Measurements from ENCODE around the gene RALGAPA2.

Gene RALGAPA2

DNA sequence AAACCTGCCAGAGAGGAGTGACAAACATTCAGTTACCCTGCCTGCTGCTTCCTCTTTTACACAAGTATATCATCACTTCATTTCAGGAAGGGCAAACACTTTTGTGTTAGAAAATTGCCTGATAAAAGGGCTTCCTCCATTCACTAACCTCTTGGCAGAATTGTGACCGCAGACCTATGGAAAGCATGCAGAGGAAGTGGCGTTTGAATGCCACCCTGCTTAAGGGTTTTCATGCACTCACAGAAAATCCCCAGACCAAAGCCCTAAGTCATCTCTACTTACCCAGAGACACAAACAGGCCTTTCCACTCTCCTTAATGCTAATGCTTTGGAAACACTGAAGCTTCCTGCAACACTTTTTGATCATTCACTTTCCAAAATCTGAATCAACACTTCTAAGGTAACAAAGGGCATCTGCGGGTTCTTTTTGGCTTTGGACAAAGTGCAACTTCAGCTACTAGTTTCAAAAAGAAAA is 22.1 kb upstream of the RALGAPA2 start:
- TF ChIP-seq, protein P1, sequence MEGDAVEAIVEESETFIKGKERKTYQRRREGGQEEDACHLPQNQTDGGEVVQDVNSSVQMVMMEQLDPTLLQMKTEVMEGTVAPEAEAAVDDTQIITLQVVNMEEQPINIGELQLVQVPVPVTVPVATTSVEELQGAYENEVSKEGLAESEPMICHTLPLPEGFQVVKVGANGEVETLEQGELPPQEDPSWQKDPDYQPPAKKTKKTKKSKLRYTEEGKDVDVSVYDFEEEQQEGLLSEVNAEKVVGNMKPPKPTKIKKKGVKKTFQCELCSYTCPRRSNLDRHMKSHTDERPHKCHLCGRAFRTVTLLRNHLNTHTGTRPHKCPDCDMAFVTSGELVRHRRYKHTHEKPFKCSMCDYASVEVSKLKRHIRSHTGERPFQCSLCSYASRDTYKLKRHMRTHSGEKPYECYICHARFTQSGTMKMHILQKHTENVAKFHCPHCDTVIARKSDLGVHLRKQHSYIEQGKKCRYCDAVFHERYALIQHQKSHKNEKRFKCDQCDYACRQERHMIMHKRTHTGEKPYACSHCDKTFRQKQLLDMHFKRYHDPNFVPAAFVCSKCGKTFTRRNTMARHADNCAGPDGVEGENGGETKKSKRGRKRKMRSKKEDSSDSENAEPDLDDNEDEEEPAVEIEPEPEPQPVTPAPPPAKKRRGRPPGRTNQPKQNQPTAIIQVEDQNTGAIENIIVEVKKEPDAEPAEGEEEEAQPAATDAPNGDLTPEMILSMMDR (IDR thresholded peaks at IDR 0.05) = no peak
- no peak for TF ChIP-seq ZFX (IDR thresholded peaks at IDR 0.05; ENCODE audit: borderline replicate concordance)
- no peak overlapping the region for H3K27ac ChIP-seq

DNA sequence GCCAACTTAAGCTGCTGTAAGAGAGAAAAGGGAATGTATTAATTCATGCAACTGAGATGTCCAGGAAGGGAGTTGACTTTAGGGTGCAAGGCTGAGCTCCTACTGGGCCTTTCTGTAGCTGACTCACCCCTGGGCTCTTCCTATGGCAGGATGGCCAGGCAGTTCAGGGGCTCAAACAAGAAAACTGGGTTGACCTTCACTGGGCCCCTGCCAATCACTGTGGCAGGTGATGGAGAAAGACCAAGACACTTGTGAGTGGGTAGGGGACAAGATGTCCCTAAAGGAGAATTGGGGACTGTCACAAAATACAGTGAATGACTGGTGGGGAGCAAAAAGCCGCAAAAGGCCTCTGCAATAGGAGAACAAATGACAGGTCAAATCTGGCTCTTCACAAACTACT is 21.5 kb upstream of the RALGAPA2 start:
- TF ChIP-seq, protein P1 (IDR thresholded peaks at IDR 0.05) = no peak
- TF ChIP-seq ZFX (IDR thresholded peaks at IDR 0.05; ENCODE audit: borderline replicate concordance) = no peak
- no peak overlapping the region for H3K27ac ChIP-seq

DNA sequence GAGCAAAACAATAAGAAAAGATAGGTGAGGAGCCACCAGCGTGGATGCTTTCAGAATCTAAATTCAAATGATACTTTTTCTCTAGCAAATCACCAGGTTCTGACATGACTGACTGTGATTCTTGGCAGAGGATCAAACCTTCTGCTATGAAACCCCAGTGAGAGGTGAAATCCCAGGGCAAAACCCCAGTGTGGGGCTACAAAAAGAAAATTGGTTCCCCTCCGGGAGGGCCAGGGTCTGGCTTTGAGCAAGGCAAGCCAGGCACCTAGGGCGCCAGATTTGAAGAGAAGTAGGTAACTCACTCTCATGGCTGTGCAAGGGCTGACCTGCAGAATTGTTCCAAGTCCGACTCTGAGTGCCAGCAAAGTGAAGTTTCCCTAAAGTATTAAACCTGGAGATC is 20.2 kb upstream of the RALGAPA2 start:
- H3K27ac ChIP-seq = no peak overlapping the region

DNA sequence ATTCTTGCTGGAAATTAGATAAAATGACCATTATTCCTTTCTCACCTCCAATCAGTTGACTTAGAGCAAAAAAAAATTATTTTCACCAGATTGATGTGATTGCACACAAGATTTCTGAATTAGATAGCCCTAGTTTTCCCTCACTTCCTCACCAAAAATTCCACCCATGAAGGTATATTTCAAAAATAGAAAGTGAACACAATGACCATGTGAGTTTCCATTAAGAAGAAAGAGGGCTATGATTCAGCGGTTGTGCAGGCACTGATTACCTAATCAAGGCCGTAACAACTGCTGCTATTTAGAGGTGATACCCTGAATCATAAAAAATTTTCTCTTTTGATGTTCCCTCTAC is 19.5 kb upstream of the RALGAPA2 start:
- TF ChIP-seq ZFX (IDR thresholded peaks at IDR 0.05; ENCODE audit: borderline replicate concordance) = no peak
- TF ChIP-seq, protein P1 (IDR thresholded peaks at IDR 0.05) = no peak
- H3K27ac ChIP-seq = no peak overlapping the region

More for the DNA sequence above, 20.2 kb upstream of the RALGAPA2 start:
- TF ChIP-seq ZFX (IDR thresholded peaks at IDR 0.05; ENCODE audit: borderline replicate concordance) = no peak
- TF ChIP-seq, protein P1 (IDR thresholded peaks at IDR 0.05) = no peak

DNA sequence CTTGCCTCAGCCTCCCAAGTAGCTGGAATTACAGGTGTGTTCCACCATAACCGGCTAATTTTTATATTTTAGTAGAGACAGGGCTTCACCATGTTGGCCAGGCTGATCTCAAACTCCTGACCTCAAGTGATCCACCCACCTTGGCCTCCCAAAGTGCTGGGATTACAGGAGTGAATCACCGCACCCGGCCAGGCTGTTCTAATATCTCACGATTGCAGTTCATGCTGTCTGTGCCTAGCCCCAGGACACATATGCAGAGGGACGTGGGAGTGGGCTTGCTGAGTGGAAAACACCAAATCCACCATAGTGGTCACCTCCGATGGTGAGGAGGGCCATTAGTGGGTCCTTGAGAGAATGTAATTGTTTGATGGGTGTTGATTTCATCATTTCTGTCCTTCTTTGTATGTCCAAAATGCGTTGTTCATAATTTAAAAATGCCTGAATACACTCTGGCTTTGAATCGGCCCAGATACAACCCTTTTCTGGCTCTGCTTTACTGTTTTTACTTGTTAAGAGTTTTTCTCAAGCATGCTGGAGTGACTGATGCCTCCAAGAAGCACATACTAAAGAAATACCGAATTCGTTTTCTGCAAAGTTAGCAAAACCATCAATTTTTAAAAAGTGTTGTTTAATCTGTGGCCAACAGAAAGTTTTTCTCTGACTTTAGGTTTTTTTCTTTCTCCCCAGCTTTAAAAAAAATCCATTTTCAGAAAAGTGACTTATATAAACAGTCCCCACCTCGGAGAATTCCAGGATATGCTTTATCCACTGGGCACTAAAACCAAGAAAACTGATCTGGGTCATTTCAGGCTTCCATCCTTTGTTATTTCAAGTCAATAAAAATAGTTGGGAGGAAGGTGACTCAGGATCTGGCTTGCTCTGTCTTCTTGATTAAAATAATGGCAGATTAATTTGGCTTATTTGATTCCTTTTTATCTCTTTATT is 18.8 kb upstream of the RALGAPA2 start:
- no peak for TF ChIP-seq ZFX (IDR thresholded peaks at IDR 0.05; ENCODE audit: borderline replicate concordance)
- TF ChIP-seq, protein P1 (IDR thresholded peaks at IDR 0.05) = no peak
- H3K27ac ChIP-seq = no peak overlapping the region

DNA sequence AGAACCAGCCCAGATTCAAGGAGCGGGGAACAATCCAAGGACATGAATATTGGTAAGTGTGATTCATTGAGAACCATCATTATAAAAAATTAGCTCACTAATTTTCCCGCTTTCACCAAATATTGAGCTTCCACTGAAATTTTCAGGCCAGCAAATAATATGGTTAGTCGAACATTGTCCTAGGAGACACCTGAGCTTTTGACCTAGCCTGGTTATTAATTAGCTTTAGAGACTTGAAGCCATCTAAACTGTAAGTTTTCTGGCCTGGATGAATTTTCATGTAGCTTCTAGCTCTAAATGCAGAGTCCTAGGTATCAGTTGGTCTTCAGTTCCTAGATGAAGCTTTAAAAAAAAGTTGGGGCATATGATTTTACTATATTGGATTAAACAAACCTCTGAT is 17.1 kb upstream of the RALGAPA2 start:
- H3K27ac ChIP-seq = no peak overlapping the region
- TF ChIP-seq, protein P1 (IDR thresholded peaks at IDR 0.05) = no peak
- TF ChIP-seq ZFX (IDR thresholded peaks at IDR 0.05; ENCODE audit: borderline replicate concordance) = no peak

DNA sequence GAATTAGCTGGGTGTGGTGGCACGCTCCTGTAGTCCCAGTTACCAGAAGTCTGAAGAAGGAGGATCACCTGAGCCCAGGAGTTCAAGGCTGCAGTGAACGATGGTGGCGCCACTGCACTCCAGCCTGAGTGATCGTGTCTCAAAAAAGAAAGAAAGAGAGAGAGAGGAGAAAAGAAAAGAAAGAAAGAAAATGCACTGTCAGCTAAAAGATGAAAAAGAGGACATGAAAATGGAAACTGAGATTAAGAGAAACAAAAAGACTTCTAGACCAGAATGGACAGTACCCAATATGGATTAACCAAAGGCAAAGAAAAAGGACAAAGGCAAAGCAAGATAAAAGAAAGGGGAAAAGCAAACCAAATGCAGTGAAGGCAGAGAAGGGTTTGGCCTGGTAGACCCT is 9.0 kb upstream of the RALGAPA2 start:
- TF ChIP-seq ZFX (IDR thresholded peaks at IDR 0.05; ENCODE audit: borderline replicate concordance) = no peak
- TF ChIP-seq, protein P1 (IDR thresholded peaks at IDR 0.05) = 0 out of 2 replicates have a peak, but pooled peaks have one; percentile 20
- no peak overlapping the region for H3K27ac ChIP-seq
